ENCODE results near the gene PSEN1. TPM values are rescaled to one million over a fixed set of nuclear protein-coding genes. Genes with fewer than 3 reads are reported as not detected.

PSEN1 gene
- polyA plus RNA-seq, 2 of the 4 experiments (the other 2 are of a cell fraction) = 21.6 to 38.1 TPM

GRCh38 chr14:73220061-73220460 is 83.8 kb downstream of the PSEN1 start (continued):
- TF ChIP-seq HMGXB4 (CRISPR knock-in tag; IDR thresholded peaks at IDR 0.05; ENCODE audit: borderline replicate concordance) = no peak
- no peak for TF ChIP-seq RARB (CRISPR knock-in tag; IDR thresholded peaks at IDR 0.05)
- no peak for TF ChIP-seq SREBF2 (IDR thresholded peaks at IDR 0.05)
- TF ChIP-seq NR3C1 (IDR thresholded peaks at IDR 0.05) = no peak
- no peak for TF ChIP-seq KDM1A (IDR thresholded peaks at IDR 0.05; ENCODE audit: low read depth)
- TF ChIP-seq CHD4 (IDR thresholded peaks at IDR 0.05; ENCODE audit: borderline replicate concordance) = no peak
- TF ChIP-seq CBX8 (IDR thresholded peaks at IDR 0.05) = no peak

GRCh38 chr14:73220634-73221033 is 84.3 kb downstream of the PSEN1 start:
- no peaks in the 10 kb centered on the region for H3K9me3 ChIP-seq
- ChIA-PET POLR2A (no interaction called here), CTCF (interaction anchor here (0.6 to 1.5 kb wide), 3 partner anchors 12 to 706 kb away, joined by 3 to 7 read pairs (median 5); no protein-coding TSS in a partner anchor)
- H3K27ac ChIP-seq = no peak overlapping the region
- H3K4me2 ChIP-seq = no peak overlapping the region
- DNase-seq (ENCODE audit: low read depth in 1 of 2, low spot score in 1 of 2) (no peak), FAIRE-seq (no peak), ATAC-seq (no peak)
- no peak overlapping the region for H3K4me3 ChIP-seq
- H3K4me1 ChIP-seq = peaks cover 9% of the 10 kb centered on the region
- 85% methylated on average over 5 of the region's 5 CpGs for WGBS (ENCODE audit: missing lambda C conversion rate)
- TF ChIP-seq HOXB13 (CRISPR knock-in tag; IDR thresholded peaks at IDR 0.05; ENCODE audit: low read depth) (no peak), BCL3 (IDR thresholded peaks at IDR 0.05) (no peak), RCOR1 (IDR thresholded peaks at IDR 0.05; ENCODE audit: low read depth, low read length) (no peak), RARB (CRISPR knock-in tag; IDR thresholded peaks at IDR 0.05) (no peak), CEBPB (IDR thresholded peaks at IDR 0.05) (no peak), USF2 (IDR thresholded peaks at IDR 0.05) (no peak), ZSCAN20 (CRISPR knock-in tag; IDR thresholded peaks at IDR 0.05) (no peak), NR3C1 (IDR thresholded peaks at IDR 0.05) (no peak), MAX (IDR thresholded peaks at IDR 0.05) (no peak), ZNF302 (CRISPR knock-in tag; IDR thresholded peaks at IDR 0.05) (no peak), CHD4 (IDR thresholded peaks at IDR 0.05; ENCODE audit: borderline replicate concordance) (no peak), MAFK (IDR thresholded peaks at IDR 0.05; ENCODE audit: partially characterized antibody) (no peak), CHD2 (IDR thresholded peaks at IDR 0.05; ENCODE audit: low read length, partially characterized antibody) (no peak), HES2 (IDR thresholded peaks at IDR 0.05) (no peak), HOXA7 (CRISPR knock-in tag; IDR thresholded peaks at IDR 0.05) (no peak), EP300 (IDR thresholded peaks at IDR 0.05) (no peak), HMGXB4 (CRISPR knock-in tag; IDR thresholded peaks at IDR 0.05; ENCODE audit: borderline replicate concordance) (no peak)
